Globus pallidus (tissue), 1 donor: ENCODE measurements around the gene FIGNL1.
"Not testable (repeated sequence)": the region's sequence is repeated elsewhere in the genome, so short reads cannot be mapped to it uniquely, and the experiment has no call there.

ENCODE experiments used
- DNase-seq: peaks from one replicate; pipeline ENCODE4 v3.0.0-alpha.2; 2015; ENCODE audit warnings: low spot score

FIGNL1 gene

DNA sequence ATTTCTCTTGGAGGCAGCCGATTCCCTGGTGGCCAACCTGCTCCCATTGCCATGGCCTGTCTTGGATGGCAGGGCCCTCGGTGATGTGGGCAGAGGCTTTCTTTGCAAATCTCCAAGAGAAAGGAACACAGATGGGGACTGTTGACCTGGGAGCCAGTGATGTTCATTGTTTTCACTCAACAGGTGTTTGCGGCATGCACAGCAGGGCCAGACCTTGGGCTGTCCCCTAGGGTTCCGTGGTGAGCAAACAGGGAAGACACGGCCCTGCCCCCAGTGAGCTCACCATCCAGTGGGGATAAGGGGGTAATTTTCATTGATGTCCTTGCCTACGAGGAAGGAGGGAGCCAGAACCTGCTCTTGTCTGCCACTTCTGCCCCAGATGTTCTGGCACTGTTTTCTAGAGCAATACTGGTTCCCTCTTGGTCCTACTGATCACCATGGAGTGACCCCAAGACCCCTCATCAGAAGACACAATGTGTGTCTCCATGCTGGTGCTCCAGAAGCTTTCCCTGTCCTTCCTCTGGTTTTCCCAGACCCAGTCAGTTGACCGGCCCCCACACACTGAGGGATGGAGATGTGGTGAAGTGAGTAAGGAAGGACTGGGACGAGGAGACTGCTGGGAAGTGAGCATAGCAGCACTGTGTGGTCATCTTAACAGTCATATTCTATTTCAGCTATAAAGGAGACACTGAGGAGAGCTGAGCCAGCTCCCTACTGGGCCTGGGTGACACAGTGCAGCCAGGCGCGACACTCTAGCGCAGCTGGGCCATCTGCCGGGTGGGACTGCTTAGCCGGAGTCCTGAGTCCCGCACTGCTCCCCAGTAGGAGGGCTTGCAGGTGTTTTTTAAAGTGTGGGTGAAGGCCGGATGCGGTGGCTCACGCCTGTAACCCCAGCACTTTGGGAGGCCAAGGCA, 20.4 kb upstream of the FIGNL1 start:
- DNase-seq: no peak

GRCh38 chr7:50469181-50469580, 19.0 kb upstream of the FIGNL1 start:
- DNase-seq: no peak

GRCh38 chr7:50467817-50468610, 17.9 kb upstream of the FIGNL1 start:
- DNase-seq: peak; percentile 73

- DNase-seq: no peak
Observed at GRCh38 chr7:50466815-50467585, 16.9 kb upstream of the FIGNL1 start.

- no peak for DNase-seq
Observed at GRCh38 chr7:50463035-50463434, 12.9 kb upstream of the FIGNL1 start.

DNA sequence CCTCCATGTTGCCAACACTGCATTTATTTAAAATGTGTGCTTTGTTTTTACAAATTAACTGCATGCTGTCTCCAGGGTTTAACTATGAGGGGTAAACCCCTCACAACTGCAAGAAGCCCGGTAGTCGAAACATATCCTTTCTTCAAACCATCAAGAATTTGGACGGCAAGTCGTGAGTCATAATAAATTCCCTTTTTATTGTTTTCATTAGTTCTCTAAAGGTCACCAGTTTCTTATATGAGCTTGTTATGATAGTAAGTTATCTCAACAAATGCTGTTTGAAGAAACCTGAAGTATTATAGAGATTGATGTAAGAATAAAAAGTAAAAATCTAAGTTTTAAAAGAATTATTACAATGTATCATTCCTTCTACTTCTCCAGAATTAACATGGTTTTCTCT, 12.2 kb upstream of the FIGNL1 start:
- DNase-seq: no peak

DNA sequence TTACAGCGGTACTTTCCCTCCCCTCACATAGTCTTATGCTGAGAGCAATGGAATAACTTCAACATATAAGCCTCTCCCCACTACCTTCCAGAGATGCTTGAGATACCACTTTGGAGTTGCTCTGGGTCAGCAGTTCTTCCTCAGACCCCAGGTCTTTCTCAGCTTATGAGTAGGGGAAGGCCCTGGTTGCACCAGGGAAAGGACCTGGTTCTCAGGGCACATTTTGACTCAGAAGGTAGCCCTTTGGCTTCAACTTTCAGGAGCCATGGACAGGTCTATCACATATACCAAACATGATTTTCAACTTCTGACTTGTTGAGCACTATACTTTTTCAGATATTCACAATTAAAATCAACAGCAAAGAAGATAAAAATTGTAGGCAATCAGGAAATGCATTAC, 11.5 kb upstream of the FIGNL1 start:
- DNase-seq: no peak

GRCh38 chr7:50459183-50459582, 9.0 kb upstream of the FIGNL1 start:
- DNase-seq: not testable (repeated sequence)

DNA sequence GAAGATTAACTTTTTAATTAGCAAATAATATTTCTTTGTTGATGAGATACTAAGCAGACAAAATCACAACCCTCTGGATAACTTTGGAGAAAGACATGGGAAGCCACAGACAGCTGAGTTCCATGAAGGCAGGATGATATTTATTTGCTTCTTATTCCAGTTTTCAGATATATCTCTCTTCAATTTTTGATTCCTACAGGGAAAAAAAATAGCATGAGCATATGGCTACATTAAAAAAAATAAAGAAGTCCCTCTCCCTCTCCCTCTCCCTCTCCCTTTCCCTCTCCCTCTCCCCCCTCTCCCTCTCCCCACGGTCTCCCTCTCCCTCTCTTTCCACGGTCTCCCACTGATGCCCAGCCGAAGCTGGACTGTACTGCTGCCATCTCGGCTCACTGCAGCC, 8.5 kb upstream of the FIGNL1 start:
- not testable (repeated sequence) for DNase-seq

- DNase-seq: no peak
Observed at GRCh38 chr7:50456371-50457123, 6.4 kb upstream of the FIGNL1 start.

GRCh38 chr7:50455658-50456057, 5.5 kb upstream of the FIGNL1 start:
- DNase-seq: no peak

DNA sequence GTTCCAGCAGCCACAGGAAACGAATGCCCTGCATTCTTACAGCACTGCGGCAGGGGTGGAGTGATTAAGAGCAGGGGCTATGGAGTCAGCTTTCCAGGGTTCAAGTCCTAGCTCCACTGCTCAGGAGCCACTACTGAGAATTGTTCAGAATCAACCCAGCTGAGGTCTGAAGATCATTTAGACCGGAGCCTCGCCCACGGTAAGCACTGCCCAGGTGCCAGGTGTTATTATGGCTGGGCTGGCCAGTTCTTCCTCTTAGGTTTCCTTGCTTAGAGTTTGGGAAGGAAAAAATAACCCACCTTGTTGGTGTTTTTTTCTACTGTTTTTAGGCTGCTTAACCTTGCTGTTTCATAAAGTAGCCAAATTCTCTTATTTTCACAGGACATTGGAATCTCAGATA, 4.8 kb upstream of the FIGNL1 start:
- DNase-seq: no peak

GRCh38 chr7:50450590-50451032, 461 bp upstream of the FIGNL1 start:
- no peak for DNase-seq

DNA sequence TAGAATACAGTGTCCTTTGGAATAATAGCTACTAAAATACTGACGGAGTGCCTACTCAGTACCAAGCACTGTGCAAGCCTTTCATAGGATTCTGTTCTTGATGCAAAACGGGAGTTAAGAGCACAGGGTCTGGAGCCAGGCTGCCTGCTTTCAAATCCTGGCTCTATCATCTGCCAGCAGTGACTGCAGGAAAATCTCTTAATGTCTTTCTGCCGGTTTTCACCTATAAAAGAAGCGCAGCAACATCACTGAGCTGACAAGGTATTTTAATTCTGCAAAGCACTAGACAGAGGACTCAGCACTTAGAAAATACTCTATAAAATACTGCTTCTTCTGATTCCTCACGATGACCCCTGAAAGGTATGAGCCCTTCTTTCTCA, 659 bp downstream of the FIGNL1 start:
- DNase-seq: no peak

- no peak for DNase-seq
Observed at GRCh38 chr7:50448823-50449222, 1.3 kb downstream of the FIGNL1 start.

GRCh38 chr7:50446542-50446960, 3.6 kb downstream of the FIGNL1 start:
- DNase-seq: no peak

- no peak for DNase-seq
Observed at GRCh38 chr7:50436133-50436806, 13.9 kb downstream of the FIGNL1 start.

DNA sequence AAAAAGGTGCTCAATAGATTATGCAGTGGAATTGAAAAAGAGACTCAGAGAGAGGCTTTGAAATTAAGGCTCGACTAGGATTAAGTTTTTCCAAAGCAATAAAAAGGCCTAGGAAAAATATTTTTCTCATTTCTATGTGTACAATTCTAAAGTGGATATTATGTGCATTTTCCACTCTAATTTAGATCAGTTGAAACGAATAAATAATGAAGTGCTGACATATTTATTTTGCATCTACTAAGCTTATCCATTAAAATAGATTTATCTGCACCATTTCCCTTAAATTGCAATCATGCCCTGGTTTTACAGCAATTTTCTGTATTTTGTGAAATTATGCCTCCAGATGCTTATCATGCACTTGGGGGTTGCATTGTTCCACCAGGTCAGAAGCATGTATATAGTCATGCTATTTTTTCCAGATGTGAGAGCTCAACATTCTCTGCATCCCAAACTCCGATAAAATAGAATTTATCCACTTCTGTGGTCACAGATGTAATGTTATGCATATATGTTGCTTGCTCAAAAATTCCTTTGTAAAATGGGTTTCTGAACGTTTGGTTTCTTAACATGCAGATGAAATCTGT, 18.3 kb downstream of the FIGNL1 start:
- DNase-seq: no peak

DNA sequence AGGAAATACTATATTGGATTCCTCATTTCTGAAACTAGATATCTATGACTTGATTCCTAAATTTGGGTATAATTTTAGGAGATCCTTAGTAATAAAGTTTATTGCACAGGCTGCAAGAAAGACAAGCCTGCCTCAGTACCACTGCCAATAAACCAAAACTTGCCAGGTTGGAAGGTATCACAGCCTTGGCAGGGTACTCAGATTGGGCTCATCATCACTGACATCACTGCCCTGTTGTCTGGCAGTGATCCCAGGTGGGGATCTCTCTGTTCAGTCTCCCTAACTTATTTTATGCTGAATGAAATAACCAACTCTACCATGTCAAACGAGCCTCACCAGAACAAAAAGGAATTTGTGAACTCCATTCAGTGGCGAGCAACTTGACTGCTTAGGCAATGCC, 18.8 kb downstream of the FIGNL1 start:
- DNase-seq: no peak

DNA sequence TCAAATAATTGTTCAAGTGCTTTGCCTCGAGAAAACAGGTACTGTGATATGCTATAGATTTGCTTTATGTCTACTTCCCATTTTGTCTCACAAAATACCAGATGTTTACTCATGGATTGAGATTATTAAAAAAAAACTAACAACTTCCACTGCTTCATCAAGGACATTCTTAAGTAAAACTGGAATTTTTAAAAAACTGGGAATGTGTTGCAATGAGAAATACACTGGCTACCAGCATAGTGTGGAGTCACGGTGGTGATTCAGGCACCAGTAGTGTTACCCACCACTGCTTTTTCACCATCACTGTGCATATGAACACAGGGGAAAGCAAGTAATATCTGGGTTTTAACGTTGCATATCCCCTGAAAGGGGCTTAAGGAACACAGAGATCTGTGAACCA, 21.2 kb downstream of the FIGNL1 start:
- DNase-seq: no peak

- no peak for DNase-seq
Observed at GRCh38 chr7:50427518-50427917, 22.6 kb downstream of the FIGNL1 start.
